Osteoblast (primary cell): ENCODE data around the gene NRCAM. TPM values are rescaled to one million over a fixed set of nuclear protein-coding genes. Genes with fewer than 3 reads are reported as not detected.
"Not testable (repeated sequence)": the region's sequence is repeated elsewhere in the genome, so short reads cannot be mapped to it uniquely, and the experiment has no call there.

Experiments
- DNase-seq: peaks from one replicate; pipeline ENCODE4 v3.0.0; 2011; ENCODE audit warnings: low spot score, mixed read lengths; ENCODE audit not compliant: insufficient read length; ENCODE audit errors: missing footprints
- H2AFZ ChIP-seq: 2 replicates; pipeline ENCODE4 v1.6.0; 2011; ENCODE audit warnings: mild to moderate bottlenecking, low read length
- H3K27ac ChIP-seq: 2 replicates; pipeline ENCODE4 v1.5.1; 2011; ENCODE audit warnings: mild to moderate bottlenecking, low read depth, low read length, moderate library complexity
- H3K27me3 ChIP-seq: 2 replicates; pipeline ENCODE4 v1.6.0; 2012; ENCODE audit warnings: mild to moderate bottlenecking, control low read depth, inconsistent platforms, low read length, moderate library complexity; ENCODE audit not compliant: insufficient read depth
- H3K36me3 ChIP-seq: 2 replicates; pipeline ENCODE4 v1.5.1; 2011; ENCODE audit warnings: mild to moderate bottlenecking, low read length, control low read depth, moderate library complexity; ENCODE audit not compliant: insufficient read depth
- H3K4me1 ChIP-seq: 2 replicates; pipeline ENCODE4 v1.5.1; 2011; ENCODE audit warnings: mild to moderate bottlenecking, low read length, control low read depth, moderate library complexity; ENCODE audit not compliant: insufficient read depth
- H3K4me2 ChIP-seq: 2 replicates; pipeline ENCODE4 v1.6.0; 2011; ENCODE audit warnings: mild to moderate bottlenecking, low read length; ENCODE audit not compliant: insufficient read depth
- H3K4me3 ChIP-seq: fragments of 200-600 bp; sonication (generic); 3 replicates; pipeline ENCODE4 v1.5.1; 2012; ENCODE audit warnings: mild to moderate bottlenecking, low read length, inconsistent platforms; ENCODE audit not compliant: insufficient read depth
- H3K79me2 ChIP-seq: 2 replicates; pipeline ENCODE4 v1.6.0; 2012; ENCODE audit warnings: mild to moderate bottlenecking, low read length, control low read depth, inconsistent platforms; ENCODE audit not compliant: insufficient read depth
- H3K9me3 ChIP-seq: 2 replicates; pipeline ENCODE4 v1.5.1; 2011; ENCODE audit warnings: low read depth, low read length, control low read depth
- H4K20me1 ChIP-seq: 2 replicates; pipeline ENCODE4 v1.6.0; 2012; ENCODE audit warnings: mild to moderate bottlenecking, low read length, control low read depth; ENCODE audit not compliant: insufficient read depth
- CTCF ChIP-seq: IDR thresholded peaks from 2 replicates; pipeline ENCODE4 v1.5.1; 2011; ENCODE audit warnings: mild to moderate bottlenecking, low read depth, low read length, moderate library complexity; ENCODE audit errors: extremely low read depth
- total RNA-seq: library from RNA; depleted of rRNA; stranded (reverse); fragments of >200 nt; gene quantifications from 2 replicates; pipeline ENCODE4 v1.2.3, GENCODE V29; 2012

The NRCAM gene
- total RNA-seq, 1 donor: 2.2 TPM

GRCh38 chr7:108265007-108265406, 191.2 kb downstream of the NRCAM start:
- Histone ChIP-seq H2AFZ (no peak overlapping the region), H3K27ac (no peak overlapping the region), H3K4me3 (no peak overlapping the region), H3K36me3 (no peaks in the 10 kb centered on the region), H3K27me3 (no peaks in the 10 kb centered on the region), H4K20me1 (no peaks in the 10 kb centered on the region), H3K9me3 (no peaks in the 10 kb centered on the region), H3K79me2 (no peaks in the 10 kb centered on the region), H3K4me2 (no peak overlapping the region), H3K4me1 (no peaks in the 10 kb centered on the region)
- DNase-seq: peak; percentile 69
- no peak for TF ChIP-seq CTCF

GRCh38 chr7:108263425-108263824, 192.8 kb downstream of the NRCAM start:
- Histone ChIP-seq H3K27ac (no peak overlapping the region), H3K4me1 (no peaks in the 10 kb centered on the region), H3K27me3 (no peaks in the 10 kb centered on the region), H3K4me2 (no peak overlapping the region), H4K20me1 (no peaks in the 10 kb centered on the region), H2AFZ (no peak overlapping the region), H3K79me2 (no peaks in the 10 kb centered on the region), H3K9me3 (no peaks in the 10 kb centered on the region), H3K36me3 (no peaks in the 10 kb centered on the region), H3K4me3 (no peak overlapping the region)
- DNase-seq: no peak
- TF ChIP-seq CTCF: no peak

- Histone ChIP-seq H4K20me1 (no peaks in the 10 kb centered on the region), H3K27ac (no peak overlapping the region), H3K27me3 (no peaks in the 10 kb centered on the region), H3K4me1 (no peaks in the 10 kb centered on the region), H3K36me3 (no peaks in the 10 kb centered on the region), H3K4me2 (no peak overlapping the region), H2AFZ (no peak overlapping the region), H3K9me3 (no peaks in the 10 kb centered on the region), H3K4me3 (no peak overlapping the region), H3K79me2 (no peaks in the 10 kb centered on the region)
- DNase-seq: no peak
- no peak for TF ChIP-seq CTCF
Measured at GRCh38 chr7:108261560-108262255, 194.5 kb downstream of the NRCAM start.

GRCh38 chr7:108259447-108259846, 196.8 kb downstream of the NRCAM start:
- H3K9me3 ChIP-seq, H3K27ac ChIP-seq: not testable (repeated sequence)

More at GRCh38 chr7:108259447-108259846, 196.8 kb downstream of the NRCAM start:
- H3K4me2 ChIP-seq, DNase-seq, H3K4me1 ChIP-seq, H3K4me3 ChIP-seq, H2AFZ ChIP-seq, H4K20me1 ChIP-seq, H3K79me2 ChIP-seq, H3K27me3 ChIP-seq, H3K36me3 ChIP-seq: not testable (repeated sequence)
